Neural progenitor cell (in vitro differentiated cells): ENCODE measurements around the gene ARHGAP26. TPM values are rescaled to one million over a fixed set of nuclear protein-coding genes. Genes with fewer than 3 reads are reported as not detected.

ENCODE experiments used
- DNase-seq: peaks from one replicate; pipeline ENCODE4 v3.0.0-alpha.2; 2016; ENCODE audit warnings: low spot score
- H2AFZ ChIP-seq: fragments of 200-600 bp; sonication (generic); replicated peaks from 2 replicates; pipeline ENCODE4 v1.6.1; 2016; ENCODE audit warnings: antibody characterized with exemption
- H3F3A ChIP-seq: fragments of 200-600 bp; sonication (generic); 2 replicates; pipeline ENCODE4 v1.6.1; 2016; ENCODE audit warnings: antibody characterized with exemption, low read depth
- H3K27ac ChIP-seq: fragments of 200-600 bp; sonication (generic); 2 replicates; pipeline ENCODE4 v1.5.1; 2016; ENCODE audit warnings: mild to moderate bottlenecking
- H3K27me3 ChIP-seq: fragments of 200-600 bp; sonication (generic); 2 replicates; pipeline ENCODE4 v1.6.1; 2016; ENCODE audit warnings: mild to moderate bottlenecking, moderate library complexity
- H3K36me3 ChIP-seq: fragments of 200-600 bp; sonication (generic); 2 replicates; pipeline ENCODE4 v1.5.1; 2016
- H3K4me1 ChIP-seq: fragments of 200-600 bp; sonication (generic); 2 replicates; pipeline ENCODE4 v1.6.1; 2016; ENCODE audit warnings: mixed run types
- H3K4me2 ChIP-seq: fragments of 200-600 bp; sonication (generic); 2 replicates; pipeline ENCODE4 v1.6.1; 2016
- H3K4me3 ChIP-seq: fragments of 200-600 bp; sonication (generic); 2 replicates; pipeline ENCODE4 v1.5.1; 2016
- H3K79me2 ChIP-seq: fragments of 200-600 bp; sonication (generic); 2 replicates; pipeline ENCODE4 v1.6.1; 2016; ENCODE audit warnings: low read depth
- H3K9ac ChIP-seq: fragments of 200-600 bp; sonication (generic); 2 replicates; pipeline ENCODE4 v1.6.1; 2016
- H3K9me3 ChIP-seq: fragments of 200-600 bp; sonication (generic); 2 replicates; pipeline ENCODE4 v1.5.1; 2016; ENCODE audit warnings: low read depth
- H4K20me1 ChIP-seq: fragments of 200-600 bp; sonication (generic); 2 replicates; pipeline ENCODE4 v1.6.1; 2016; ENCODE audit warnings: low read depth
- H3K27ac Mint-ChIP-seq: 3 replicates; pipeline ENCODE4 v1.8.0; 2021; ENCODE audit warnings: mixed read lengths
- H3K27me3 Mint-ChIP-seq: 2 replicates; pipeline ENCODE4 v1.8.0; 2022; ENCODE audit warnings: low read depth, mild to moderate bottlenecking, inconsistent platforms, moderate library complexity, mixed read lengths; ENCODE audit not compliant: insufficient read depth
- H3K36me3 Mint-ChIP-seq: 3 replicates; pipeline ENCODE4 v1.8.0; 2021; ENCODE audit warnings: mixed read lengths
- H3K4me1 Mint-ChIP-seq: 3 replicates; pipeline ENCODE4 v1.8.0; 2021; ENCODE audit warnings: mixed read lengths
- H3K4me3 Mint-ChIP-seq: 3 replicates; pipeline ENCODE4 v1.8.0; 2021; ENCODE audit warnings: mild to moderate bottlenecking, moderate library complexity, mixed read lengths
- H3K9me3 Mint-ChIP-seq: 3 replicates; pipeline ENCODE4 v1.8.0; 2020; ENCODE audit warnings: mixed read lengths
- EZH2 ChIP-seq: fragments of 200-600 bp; sonication (generic); IDR thresholded peaks from 2 replicates; pipeline ENCODE4 v1.6.1; 2017; ENCODE audit warnings: antibody characterized with exemption, mild to moderate bottlenecking, moderate library complexity
- EZH2phosphoT487 ChIP-seq: fragments of 200-600 bp; sonication (generic); IDR thresholded peaks from 2 replicates; pipeline ENCODE4 v1.6.1; 2017; ENCODE audit warnings: antibody characterized with exemption
- total RNA-seq: library from RNA; depleted of rRNA; stranded (reverse); fragments of >200 nt; gene quantifications from 2 replicates; pipeline ENCODE4 v1.2.3, GENCODE V29; 2015; ENCODE audit warnings: low replicate concordance
- TF ChIP-seq, protein P1 (sequence below): fragments of 200-600 bp; sonication (generic); IDR thresholded peaks from 2 replicates; pipeline ENCODE4 v1.5.1; 2017; ENCODE audit warnings: antibody characterized with exemption, mild to moderate bottlenecking

ARHGAP26 gene
- total RNA-seq, 1 donor from 2014 or later: 7.0 TPM

- H3F3A ChIP-seq: peaks cover 21% of the 10 kb centered on the region
- H3K27me3 ChIP-seq: no peaks in the 10 kb centered on the region
- no peaks in the 10 kb centered on the region for H3K36me3 Mint-ChIP-seq
- no peak overlapping the region for H3K4me3 ChIP-seq
- H3K4me3 Mint-ChIP-seq: no peak overlapping the region
- no peak overlapping the region for H3K4me2 ChIP-seq
- no peak overlapping the region for H3K27ac ChIP-seq
- H3K36me3 ChIP-seq: no peaks in the 10 kb centered on the region
- H3K27ac Mint-ChIP-seq: no peak overlapping the region
- peaks cover 41% of the 10 kb centered on the region for H3K4me1 ChIP-seq
- TF ChIP-seq, protein P1, sequence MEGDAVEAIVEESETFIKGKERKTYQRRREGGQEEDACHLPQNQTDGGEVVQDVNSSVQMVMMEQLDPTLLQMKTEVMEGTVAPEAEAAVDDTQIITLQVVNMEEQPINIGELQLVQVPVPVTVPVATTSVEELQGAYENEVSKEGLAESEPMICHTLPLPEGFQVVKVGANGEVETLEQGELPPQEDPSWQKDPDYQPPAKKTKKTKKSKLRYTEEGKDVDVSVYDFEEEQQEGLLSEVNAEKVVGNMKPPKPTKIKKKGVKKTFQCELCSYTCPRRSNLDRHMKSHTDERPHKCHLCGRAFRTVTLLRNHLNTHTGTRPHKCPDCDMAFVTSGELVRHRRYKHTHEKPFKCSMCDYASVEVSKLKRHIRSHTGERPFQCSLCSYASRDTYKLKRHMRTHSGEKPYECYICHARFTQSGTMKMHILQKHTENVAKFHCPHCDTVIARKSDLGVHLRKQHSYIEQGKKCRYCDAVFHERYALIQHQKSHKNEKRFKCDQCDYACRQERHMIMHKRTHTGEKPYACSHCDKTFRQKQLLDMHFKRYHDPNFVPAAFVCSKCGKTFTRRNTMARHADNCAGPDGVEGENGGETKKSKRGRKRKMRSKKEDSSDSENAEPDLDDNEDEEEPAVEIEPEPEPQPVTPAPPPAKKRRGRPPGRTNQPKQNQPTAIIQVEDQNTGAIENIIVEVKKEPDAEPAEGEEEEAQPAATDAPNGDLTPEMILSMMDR: no peak
- TF ChIP-seq EZH2phosphoT487 (no peak), EZH2 (no peak)
- peaks cover 4% of the 10 kb centered on the region for H3K27me3 Mint-ChIP-seq
- no peaks in the 10 kb centered on the region for H4K20me1 ChIP-seq
- H3K4me1 Mint-ChIP-seq: peaks cover 18% of the 10 kb centered on the region
- H3K9me3 ChIP-seq: no peaks in the 10 kb centered on the region
- DNase-seq: no peak
- no peak overlapping the region for H3K9ac ChIP-seq
- no peaks in the 10 kb centered on the region for H3K79me2 ChIP-seq
- H3K9me3 Mint-ChIP-seq: no peaks in the 10 kb centered on the region
- H2AFZ ChIP-seq: no peak overlapping the region
Measured at GRCh38 chr5:143131972-143132371, 361.8 kb downstream of the ARHGAP26 start.

- no peak for DNase-seq
- H3K9ac ChIP-seq: no peak overlapping the region
- H3K9me3 ChIP-seq: no peaks in the 10 kb centered on the region
- no peaks in the 10 kb centered on the region for H3K36me3 ChIP-seq
- H3F3A ChIP-seq: peaks cover 21% of the 10 kb centered on the region
- peaks cover 18% of the 10 kb centered on the region for H3K4me1 Mint-ChIP-seq
- H3K27me3 ChIP-seq: no peaks in the 10 kb centered on the region
- H3K4me3 ChIP-seq: no peak overlapping the region
- peak overlapping the region; percentile 46 for H3K4me2 ChIP-seq
- H3K4me1 ChIP-seq: peaks cover 41% of the 10 kb centered on the region
- no peaks in the 10 kb centered on the region for H4K20me1 ChIP-seq
- no peak overlapping the region for H3K27ac ChIP-seq
- H3K9me3 Mint-ChIP-seq: no peaks in the 10 kb centered on the region
- no peak overlapping the region for H3K27ac Mint-ChIP-seq
- no peaks in the 10 kb centered on the region for H3K79me2 ChIP-seq
- no peaks in the 10 kb centered on the region for H3K36me3 Mint-ChIP-seq
- H3K4me3 Mint-ChIP-seq: no peak overlapping the region
- H2AFZ ChIP-seq: no peak overlapping the region
- TF ChIP-seq, protein P1: no peak
- TF ChIP-seq EZH2: no peak
- TF ChIP-seq EZH2phosphoT487: no peak
- H3K27me3 Mint-ChIP-seq: peaks cover 4% of the 10 kb centered on the region
Measured at GRCh38 chr5:143132739-143133138, 362.6 kb downstream of the ARHGAP26 start.

GRCh38 chr5:143133721-143134120 lies 363.5 kb downstream of the ARHGAP26 start:
- no peaks in the 10 kb centered on the region for H3K9me3 ChIP-seq
- H3K79me2 ChIP-seq: no peaks in the 10 kb centered on the region
- H3K4me1 ChIP-seq: peaks cover 41% of the 10 kb centered on the region
- H4K20me1 ChIP-seq: no peaks in the 10 kb centered on the region
- no peaks in the 10 kb centered on the region for H3K36me3 Mint-ChIP-seq
- peaks cover 21% of the 10 kb centered on the region for H3F3A ChIP-seq
- H3K9me3 Mint-ChIP-seq: no peaks in the 10 kb centered on the region
- no peak overlapping the region for H3K4me3 Mint-ChIP-seq
- no peak for TF ChIP-seq EZH2
- TF ChIP-seq, protein P1: no peak
- TF ChIP-seq EZH2phosphoT487: no peak
- H3K9ac ChIP-seq: no peak overlapping the region
- no peak overlapping the region for H3K4me3 ChIP-seq
- H3K4me1 Mint-ChIP-seq: peaks cover 18% of the 10 kb centered on the region
- H3K27me3 Mint-ChIP-seq: peaks cover 4% of the 10 kb centered on the region
- peak overlapping the region; percentile 21 for H3K27ac Mint-ChIP-seq
- no peak overlapping the region for H2AFZ ChIP-seq
- H3K4me2 ChIP-seq: peak overlapping the region; percentile 46
- peak overlapping the region; percentile 86 for H3K27ac ChIP-seq
- no peak for DNase-seq
- no peaks in the 10 kb centered on the region for H3K27me3 ChIP-seq
- no peaks in the 10 kb centered on the region for H3K36me3 ChIP-seq
